ENCODE data around the gene DACH1. TPM values are rescaled to one million over a fixed set of nuclear protein-coding genes. Genes with fewer than 3 reads are reported as not detected.

The DACH1 gene
- total RNA-seq, 4 donors from 2014 or later: 0.08 to 2.3 (median 0.71) TPM

DNA sequence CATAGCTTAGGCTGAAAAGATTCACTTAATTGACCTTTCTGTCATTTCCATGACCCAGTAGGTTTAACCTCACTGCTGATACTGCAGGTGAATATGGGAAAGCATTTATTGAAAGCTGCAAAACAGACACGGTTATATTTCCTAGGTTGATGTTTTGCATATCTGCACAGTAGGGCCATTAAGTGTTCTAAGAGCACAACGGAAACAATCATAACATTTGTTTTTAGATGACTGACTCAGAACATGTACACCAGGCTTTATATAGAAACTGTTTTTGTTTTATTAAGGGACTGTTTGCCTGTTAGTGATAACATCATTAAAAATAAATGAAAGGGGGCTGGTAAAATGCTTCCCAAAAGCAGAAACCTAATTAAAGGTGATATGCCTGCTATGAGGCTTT lies 367.8 kb downstream of the DACH1 start:
- TF ChIP-seq POLR2A (IDR thresholded peaks at IDR 0.05): no peak
- TF ChIP-seq, protein P1, sequence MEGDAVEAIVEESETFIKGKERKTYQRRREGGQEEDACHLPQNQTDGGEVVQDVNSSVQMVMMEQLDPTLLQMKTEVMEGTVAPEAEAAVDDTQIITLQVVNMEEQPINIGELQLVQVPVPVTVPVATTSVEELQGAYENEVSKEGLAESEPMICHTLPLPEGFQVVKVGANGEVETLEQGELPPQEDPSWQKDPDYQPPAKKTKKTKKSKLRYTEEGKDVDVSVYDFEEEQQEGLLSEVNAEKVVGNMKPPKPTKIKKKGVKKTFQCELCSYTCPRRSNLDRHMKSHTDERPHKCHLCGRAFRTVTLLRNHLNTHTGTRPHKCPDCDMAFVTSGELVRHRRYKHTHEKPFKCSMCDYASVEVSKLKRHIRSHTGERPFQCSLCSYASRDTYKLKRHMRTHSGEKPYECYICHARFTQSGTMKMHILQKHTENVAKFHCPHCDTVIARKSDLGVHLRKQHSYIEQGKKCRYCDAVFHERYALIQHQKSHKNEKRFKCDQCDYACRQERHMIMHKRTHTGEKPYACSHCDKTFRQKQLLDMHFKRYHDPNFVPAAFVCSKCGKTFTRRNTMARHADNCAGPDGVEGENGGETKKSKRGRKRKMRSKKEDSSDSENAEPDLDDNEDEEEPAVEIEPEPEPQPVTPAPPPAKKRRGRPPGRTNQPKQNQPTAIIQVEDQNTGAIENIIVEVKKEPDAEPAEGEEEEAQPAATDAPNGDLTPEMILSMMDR (IDR thresholded peaks at IDR 0.05): no peak
- Histone ChIP-seq H3K4me1 (no peaks in the 10 kb centered on the region), H3K4me3 (no peak overlapping the region), H3K27me3 (no peaks in the 10 kb centered on the region), H3K9me3 (no peaks in the 10 kb centered on the region), H3K36me3 (no peaks in the 10 kb centered on the region), H3K27ac (no peak overlapping the region)
- DNase-seq: no peak
- WGBS, 2 donors: 48 to 54% methylated on average over 2 of the region's 2 CpGs
- intact Hi-C loops (cut with DNase I): no loop called here

DNA sequence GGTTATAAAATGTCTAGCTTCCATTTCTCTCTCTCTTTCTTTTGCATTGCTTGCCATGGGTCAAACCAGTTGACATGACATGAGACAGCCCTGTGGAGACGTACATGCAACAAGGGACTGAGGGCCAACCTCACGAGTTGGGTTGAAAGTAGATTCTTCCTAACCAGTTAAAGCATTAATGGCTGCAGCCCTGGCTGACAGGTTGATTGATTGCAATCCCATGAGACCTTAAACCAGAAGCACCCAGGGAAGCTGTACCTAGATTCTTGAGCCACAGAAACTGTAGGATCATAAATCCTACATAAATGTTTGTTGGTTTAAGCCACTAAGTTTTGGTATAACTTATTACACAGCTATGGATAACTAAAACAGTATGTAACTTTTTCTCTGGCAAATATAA lies 373.8 kb downstream of the DACH1 start:
- no peak overlapping the region for H3K4me3 ChIP-seq
- WGBS, 2 donors: 80 to 81% methylated on average over 1 to 2 of the region's 2 CpGs

DNA sequence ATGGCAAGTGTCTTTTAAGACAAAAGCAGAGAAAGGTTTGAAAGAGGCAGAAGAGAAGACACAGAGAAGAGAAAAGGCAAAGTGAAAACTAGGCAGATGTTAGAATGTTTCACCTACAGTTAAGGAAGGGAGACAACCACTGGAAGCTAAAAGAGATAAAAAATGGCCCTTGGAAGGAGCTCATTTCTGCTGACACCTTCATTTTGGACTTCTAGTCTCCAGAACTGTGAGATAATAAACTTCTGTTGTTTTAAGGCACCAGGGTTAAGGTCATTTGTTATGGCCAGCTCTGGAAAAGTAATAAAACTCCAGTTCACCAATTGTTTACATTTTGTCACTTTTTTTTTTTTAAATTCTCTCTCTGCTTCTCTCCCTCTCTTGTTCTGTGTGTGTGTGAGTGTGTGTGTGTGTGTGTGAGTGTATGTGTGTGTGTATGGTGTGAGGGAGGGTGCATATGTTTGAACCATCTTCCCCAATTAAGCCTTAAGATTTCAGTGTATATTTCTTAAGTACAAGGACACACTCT lies 374.6 kb downstream of the DACH1 start:
- no peaks in the 10 kb centered on the region for H3K27me3 ChIP-seq
- no peaks in the 10 kb centered on the region for H3K36me3 ChIP-seq
- no peak for DNase-seq
- H3K4me1 ChIP-seq: no peaks in the 10 kb centered on the region
- H3K4me3 ChIP-seq: no peak overlapping the region
- no peak overlapping the region for H3K27ac ChIP-seq
- TF ChIP-seq POLR2A (IDR thresholded peaks at IDR 0.05): no peak
- TF ChIP-seq, protein P1 (IDR thresholded peaks at IDR 0.05): no peak
- H3K9me3 ChIP-seq: no peaks in the 10 kb centered on the region
- intact Hi-C loops (cut with DNase I): no loop called here

More for the DNA sequence above, 373.8 kb downstream of the DACH1 start:
- no peaks in the 10 kb centered on the region for H3K4me1 ChIP-seq
- no peaks in the 10 kb centered on the region for H3K36me3 ChIP-seq
- DNase-seq: no peak
- H3K27ac ChIP-seq: no peak overlapping the region
- no peaks in the 10 kb centered on the region for H3K9me3 ChIP-seq
- H3K27me3 ChIP-seq: no peaks in the 10 kb centered on the region
- TF ChIP-seq POLR2A (IDR thresholded peaks at IDR 0.05): no peak
- TF ChIP-seq, protein P1 (IDR thresholded peaks at IDR 0.05): no peak
- intact Hi-C loops (cut with DNase I): no loop called here

DNA sequence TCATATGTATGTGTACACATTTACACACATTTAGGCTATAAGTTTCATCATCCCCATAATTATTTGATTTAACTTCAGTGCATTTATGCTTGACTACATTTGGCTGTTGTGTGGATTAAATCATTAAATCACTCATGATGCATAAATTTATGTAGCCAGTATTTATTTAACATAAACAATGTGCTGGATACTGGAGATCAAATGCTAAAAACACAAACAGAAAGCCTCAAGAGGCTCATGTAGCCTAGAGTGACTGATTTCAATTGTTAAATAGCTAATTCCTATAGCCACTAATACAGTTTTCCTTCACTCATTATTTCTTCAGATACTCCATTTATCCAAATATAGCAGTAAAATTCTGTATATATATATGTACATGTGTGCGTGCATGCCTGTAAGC lies 376.0 kb downstream of the DACH1 start:
- WGBS, 2 donors: 81 to 94% methylated on average over 1 of the region's 1 CpG
- H3K4me3 ChIP-seq: no peak overlapping the region
- TF ChIP-seq, protein P1 (IDR thresholded peaks at IDR 0.05): no peak
- TF ChIP-seq POLR2A (IDR thresholded peaks at IDR 0.05): no peak
- DNase-seq: no peak
- intact Hi-C loops (cut with DNase I): no loop called here
- no peaks in the 10 kb centered on the region for H3K4me1 ChIP-seq
- no peaks in the 10 kb centered on the region for H3K36me3 ChIP-seq
- H3K27me3 ChIP-seq: no peaks in the 10 kb centered on the region
- H3K27ac ChIP-seq: no peak overlapping the region
- no peaks in the 10 kb centered on the region for H3K9me3 ChIP-seq

DNA sequence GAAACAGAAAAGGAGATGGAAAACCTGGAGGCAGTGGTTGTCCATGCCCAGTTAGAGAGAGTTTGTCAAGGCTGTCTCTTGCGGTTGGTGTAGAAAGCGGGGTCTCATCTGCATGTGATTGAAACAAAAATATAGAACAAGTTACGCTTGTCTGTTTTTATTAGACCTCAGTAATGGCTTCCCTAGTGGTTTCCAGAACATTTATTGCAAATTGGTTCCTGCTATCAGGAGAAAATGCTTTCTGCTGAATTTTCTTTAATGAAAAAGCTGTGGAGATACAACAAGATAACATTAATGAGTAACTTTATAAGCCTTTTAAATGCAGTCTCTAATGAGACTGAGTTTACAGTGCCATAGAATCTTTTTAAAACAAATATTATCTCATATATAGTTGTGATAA lies 378.0 kb downstream of the DACH1 start:
- Histone ChIP-seq H3K4me3 (no peak overlapping the region), H3K4me1 (no peaks in the 10 kb centered on the region), H3K27ac (no peak overlapping the region), H3K9me3 (no peaks in the 10 kb centered on the region), H3K27me3 (no peaks in the 10 kb centered on the region), H3K36me3 (no peaks in the 10 kb centered on the region)
- intact Hi-C loops (cut with DNase I): no loop called here
- 90 to 96% methylated on average over 3 of the region's 3 CpGs for WGBS, 2 donors
- TF ChIP-seq, protein P1 (IDR thresholded peaks at IDR 0.05): no peak
- TF ChIP-seq POLR2A (IDR thresholded peaks at IDR 0.05): no peak
- no peak for DNase-seq

Measured in esophagus squamous epithelium (tissue), 5 donors.